BJ (cell line): ENCODE results near the gene SLC6A17. TPM values are rescaled to one million over a fixed set of nuclear protein-coding genes. Genes with fewer than 3 reads are reported as not detected.
A peak's percentile ranks its signal among the peaks of the same experiment; 100 is the strongest.

Experiments
- CTCF ChIA-PET: fragments of 350-600 bp; formaldehyde crosslinking; extraction: SDS; loops from one replicate; lab custom pipeline; 2021; ENCODE audit warnings: antibody characterized with exemption, inconsistent platforms; lab: Yijun Ruan, JAX
- POLR2A ChIA-PET: fragments of 300-600 bp; sonication (Branson Sonifier 250); formaldehyde crosslinking; extraction: SDS; loops from one replicate; lab custom pipeline; 2021; ENCODE audit warnings: antibody characterized with exemption; lab: Charles Lee
- DNase-seq: peaks from one replicate; pipeline ENCODE4 v3.0.0-alpha.2; 2011; ENCODE audit warnings: low read depth
- H3K27me3 ChIP-seq: 2 replicates; pipeline ENCODE4 v1.6.0; 2011; ENCODE audit warnings: low read length; ENCODE audit not compliant: control insufficient read depth, insufficient read depth
- H3K36me3 ChIP-seq: 2 replicates; pipeline ENCODE4 v1.5.1; 2011; ENCODE audit warnings: low read length; ENCODE audit not compliant: control insufficient read depth, insufficient read depth
- H3K4me3 ChIP-seq: 2 replicates; pipeline ENCODE4 v1.5.1; 2011; ENCODE audit warnings: low read depth, mild to moderate bottlenecking, control low read depth, low read length
- polyA plus RNA-seq: library from polyadenylated mRNA; depleted of rRNA; stranded (reverse); fragments of >200 nt; gene quantifications from 2 replicates; pipeline ENCODE4 v1.2.3, GENCODE V29; 2011
- TF ChIP-seq, protein P1 (sequence below): IDR thresholded peaks from 2 replicates; pipeline ENCODE4 v1.5.1; 2011; ENCODE audit warnings: low read depth, mild to moderate bottlenecking, control low read depth, inconsistent platforms, low read length, moderate library complexity; ENCODE audit not compliant: insufficient read depth

The SLC6A17 gene
- polyA plus RNA-seq, 1 experiment = 1.6 TPM

DNA sequence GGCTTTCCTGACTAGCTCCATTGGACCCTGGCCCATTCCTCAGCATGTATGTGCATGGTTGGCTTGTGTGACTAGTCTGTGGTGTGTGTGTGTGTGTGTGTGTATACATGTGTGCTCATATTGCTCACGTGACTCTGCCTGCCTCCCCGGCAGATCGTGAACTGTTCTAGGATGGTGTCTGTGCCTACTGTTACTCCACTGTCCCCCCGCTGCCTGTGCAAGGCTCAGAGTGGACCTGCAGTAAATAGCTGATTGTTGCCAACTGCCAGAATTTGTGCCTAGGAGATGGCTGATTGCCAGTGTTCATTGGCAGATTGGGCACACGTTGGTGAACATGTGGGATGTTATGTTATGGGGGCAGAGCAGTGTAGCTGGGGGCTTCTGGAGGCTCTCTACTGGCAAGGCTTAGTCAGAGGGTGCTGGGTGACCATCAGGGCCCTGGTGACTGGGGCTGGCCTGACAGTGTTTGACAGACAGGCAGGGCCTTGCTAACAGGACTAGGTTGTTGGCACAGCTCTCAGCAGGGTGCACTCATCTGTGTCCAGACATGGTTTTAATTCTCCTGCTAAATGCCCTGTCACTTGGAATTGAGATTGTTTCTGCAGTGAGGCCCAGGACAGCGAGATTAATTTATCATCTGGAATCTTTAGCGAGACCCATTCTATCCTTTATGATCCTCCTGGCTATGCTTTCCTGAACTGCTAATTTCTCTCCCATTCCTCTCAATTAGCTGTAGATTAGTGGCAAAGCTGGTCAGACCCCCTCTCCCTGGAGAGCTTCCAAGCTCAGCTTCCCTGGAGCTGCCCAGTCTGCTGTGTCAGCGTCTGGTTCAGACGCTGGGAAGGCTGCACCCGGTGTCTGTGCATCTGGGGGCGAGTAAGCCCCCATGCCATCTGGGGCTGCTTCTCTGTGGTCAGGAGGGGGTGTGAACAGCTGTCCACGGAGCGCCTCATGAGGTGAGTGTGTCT is 20.8 kb downstream of the SLC6A17 start:
- H3K4me3 ChIP-seq = no peak overlapping the region
- ChIA-PET POLR2A (no interaction called here), CTCF (interaction anchor here (0.5 to 1.7 kb wide), 3 partner anchors 10 to 65 kb away, joined by 3 to 5 read pairs (median 3); no protein-coding TSS in a partner anchor)
- no peak for DNase-seq
- TF ChIP-seq, protein P1, sequence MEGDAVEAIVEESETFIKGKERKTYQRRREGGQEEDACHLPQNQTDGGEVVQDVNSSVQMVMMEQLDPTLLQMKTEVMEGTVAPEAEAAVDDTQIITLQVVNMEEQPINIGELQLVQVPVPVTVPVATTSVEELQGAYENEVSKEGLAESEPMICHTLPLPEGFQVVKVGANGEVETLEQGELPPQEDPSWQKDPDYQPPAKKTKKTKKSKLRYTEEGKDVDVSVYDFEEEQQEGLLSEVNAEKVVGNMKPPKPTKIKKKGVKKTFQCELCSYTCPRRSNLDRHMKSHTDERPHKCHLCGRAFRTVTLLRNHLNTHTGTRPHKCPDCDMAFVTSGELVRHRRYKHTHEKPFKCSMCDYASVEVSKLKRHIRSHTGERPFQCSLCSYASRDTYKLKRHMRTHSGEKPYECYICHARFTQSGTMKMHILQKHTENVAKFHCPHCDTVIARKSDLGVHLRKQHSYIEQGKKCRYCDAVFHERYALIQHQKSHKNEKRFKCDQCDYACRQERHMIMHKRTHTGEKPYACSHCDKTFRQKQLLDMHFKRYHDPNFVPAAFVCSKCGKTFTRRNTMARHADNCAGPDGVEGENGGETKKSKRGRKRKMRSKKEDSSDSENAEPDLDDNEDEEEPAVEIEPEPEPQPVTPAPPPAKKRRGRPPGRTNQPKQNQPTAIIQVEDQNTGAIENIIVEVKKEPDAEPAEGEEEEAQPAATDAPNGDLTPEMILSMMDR = no peak
- H3K36me3 ChIP-seq = no peaks in the 10 kb centered on the region
- H3K27me3 ChIP-seq = no peaks in the 10 kb centered on the region; the same call in 1 of the 2 replicates

DNA sequence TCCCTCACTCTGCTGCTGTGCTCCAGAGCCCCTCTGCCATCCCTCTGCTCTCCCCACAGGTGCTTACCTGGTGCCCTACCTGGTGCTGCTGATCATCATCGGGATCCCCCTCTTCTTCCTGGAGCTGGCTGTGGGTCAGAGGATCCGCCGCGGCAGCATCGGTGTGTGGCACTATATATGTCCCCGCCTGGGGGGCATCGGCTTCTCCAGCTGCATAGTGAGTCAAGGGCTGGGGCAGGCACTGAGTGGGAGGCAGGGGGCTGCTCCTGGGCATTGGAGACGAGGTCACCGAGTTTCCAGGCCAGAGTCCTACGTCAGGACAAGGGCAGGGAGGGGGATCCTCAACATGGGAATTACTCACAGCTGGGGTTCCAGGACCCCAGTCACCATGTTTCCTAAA is 21.7 kb downstream of the SLC6A17 start:
- DNase-seq = no peak
- Histone ChIP-seq H3K4me3 (no peak overlapping the region), H3K36me3 (no peaks in the 10 kb centered on the region), H3K27me3 (no peaks in the 10 kb centered on the region; the same call in 1 of the 2 replicates)
- TF ChIP-seq, protein P1 = no peak
- ChIA-PET POLR2A (no interaction called here), CTCF (interaction anchor here (1.0 to 3.9 kb wide), 4 partner anchors 9 to 141 kb away, joined by 3 to 24 read pairs (median 4); no protein-coding TSS in a partner anchor)

DNA sequence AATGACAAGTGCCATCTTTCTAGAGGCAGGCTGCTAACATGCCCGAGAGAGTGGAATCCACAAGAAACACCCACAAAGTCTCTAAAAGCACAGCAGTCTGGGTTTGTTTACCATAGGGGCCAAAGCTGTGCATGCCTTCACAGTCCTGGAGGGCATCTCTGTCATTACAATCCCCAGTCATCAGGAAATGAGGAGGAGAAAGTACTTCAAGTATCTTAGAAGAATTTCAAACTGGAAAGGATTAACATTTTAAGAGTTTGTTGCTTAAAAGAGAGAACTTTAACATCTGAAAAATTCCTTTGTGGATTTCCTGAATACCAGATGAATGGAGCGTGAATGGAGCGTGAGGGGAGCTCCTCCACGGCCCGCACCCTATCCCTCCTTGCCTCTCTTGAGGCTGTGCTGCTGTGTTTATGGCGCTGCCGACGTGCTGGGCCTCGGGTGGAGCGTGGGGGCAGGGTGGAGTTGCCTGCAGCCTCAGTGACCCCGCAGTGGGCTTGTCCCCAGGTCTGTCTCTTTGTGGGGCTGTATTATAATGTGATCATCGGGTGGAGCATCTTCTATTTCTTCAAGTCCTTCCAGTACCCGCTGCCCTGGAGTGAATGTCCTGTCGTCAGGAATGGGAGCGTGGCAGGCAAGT is 23.3 kb downstream of the SLC6A17 start:
- ChIA-PET CTCF (interaction anchor here (0.9 to 3.9 kb wide), 5 partner anchors 11 to 322 kb away, joined by 4 to 24 read pairs (median 4); no protein-coding TSS in a partner anchor), POLR2A (interaction anchor here (0.5 kb wide), 1 partner anchor 165 kb away, joined by 3 read pairs; the partner anchor contains the start of gene RBM15)
- Histone ChIP-seq H3K36me3 (no peaks in the 10 kb centered on the region), H3K4me3 (no peak overlapping the region), H3K27me3 (no peaks in the 10 kb centered on the region; the same call in 1 of the 2 replicates)
- TF ChIP-seq, protein P1 = peak; percentile 31
- peak; percentile 49 for DNase-seq

DNA sequence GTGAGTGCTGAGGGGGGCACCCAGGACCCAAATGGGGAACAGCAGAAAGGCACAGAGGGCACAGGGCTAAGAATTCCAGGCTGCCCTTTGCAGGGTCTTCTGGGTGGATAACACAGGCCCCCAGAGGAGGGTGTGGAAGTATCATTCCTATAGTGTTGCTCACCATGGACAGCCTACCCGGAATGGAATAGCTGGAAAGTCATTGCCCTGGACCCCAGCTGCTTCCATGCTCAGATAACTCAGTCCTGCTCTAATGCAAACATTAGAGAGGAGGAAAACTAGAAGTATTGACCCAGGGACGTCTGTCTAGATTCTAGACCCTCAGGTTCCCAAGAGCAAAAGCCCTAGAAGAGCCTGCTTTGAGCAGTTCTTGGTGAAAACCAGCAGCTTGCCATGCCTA is 24.7 kb downstream of the SLC6A17 start:
- TF ChIP-seq, protein P1 = no peak
- POLR2A ChIA-PET = no interaction called here
- CTCF ChIA-PET = interaction anchor here (0.6 to 3.9 kb wide), 8 partner anchors 9 to 321 kb away, joined by 3 to 24 read pairs (median 4); no protein-coding TSS in a partner anchor
- Histone ChIP-seq H3K4me3 (no peak overlapping the region), H3K36me3 (no peaks in the 10 kb centered on the region), H3K27me3 (no peaks in the 10 kb centered on the region; the same call in 1 of the 2 replicates)
- no peak for DNase-seq
